NCI-H748 (cell line): ENCODE measurements around the gene HMGXB3.
"Not testable (repeated sequence)": the region's sequence is repeated elsewhere in the genome, so short reads cannot be mapped to it uniquely, and the experiment has no call there.

ENCODE experiments used
- DNase-seq: peaks from one replicate; lab custom pipeline; 2025; ENCODE audit not compliant: unreplicated experiment; lab: John Stamatoyannopoulos, UW

HMGXB3 gene

GRCh38 chr5:150081541-150082283 is 81.2 kb downstream of the HMGXB3 start:
- no peak for DNase-seq

- no peak for DNase-seq
These were observed 81.8 kb downstream of the HMGXB3 start for GRCh38 chr5:150082374-150082773.

GRCh38 chr5:150082889-150083288 is 82.3 kb downstream of the HMGXB3 start:
- DNase-seq: no peak

- DNase-seq: not testable (repeated sequence)
These were observed 84.2 kb downstream of the HMGXB3 start for GRCh38 chr5:150084754-150085153.

- no peak for DNase-seq
These were observed 84.8 kb downstream of the HMGXB3 start for GRCh38 chr5:150085191-150085912.

- DNase-seq: no peak
These were observed 85.6 kb downstream of the HMGXB3 start, which contains the start of gene CSF1R for GRCh38 chr5:150085950-150086715. Gene CSF1R, minus strand, starts transcription at chr5:150086554. Its CDS starts 127 bp downstream, at chr5:150086427.

GRCh38 chr5:150092159-150092787 is 91.7 kb downstream of the HMGXB3 start:
- no peak for DNase-seq

GRCh38 chr5:150097152-150097551 is 96.6 kb downstream of the HMGXB3 start:
- DNase-seq: no peak

- DNase-seq: no peak
These were observed 100.5 kb downstream of the HMGXB3 start for GRCh38 chr5:150101023-150101422.
